Measurements from ENCODE around the gene FAM81A. TPM values are rescaled to one million over a fixed set of nuclear protein-coding genes. Genes with fewer than 3 reads are reported as not detected.

The FAM81A gene
- polyA plus RNA-seq, 2 of the 4 experiments (the other 2 are of a cell fraction): 13.1 to 15.1 TPM

- FAIRE-seq: no peak
- POLR2A ChIA-PET: no interaction called here
- ATAC-seq: no peak
Measured at GRCh38 chr15:59538494-59538893, 100.5 kb downstream of the FAM81A start.

GRCh38 chr15:59539799-59540198 lies 101.8 kb downstream of the FAM81A start:
- Histone ChIP-seq H3K27ac (peak overlapping the region in 1 of 2 experiments; percentile 41; a peak in 3 of 6 replicates), H3K4me2 (peak overlapping the region; percentile 41), H3K4me3 (no peak overlapping the region), H3K9me3 (no peaks in the 10 kb centered on the region), H3K4me1 (peaks cover 15% of the 10 kb centered on the region)
- peak in 1 of 2 experiments; percentile 37; a peak in 1 of 6 replicates for ATAC-seq
- peak in 1 of 2 experiments; percentile 80 for DNase-seq (ENCODE audit: low read depth in 1 of 2, low spot score in 1 of 2)
- 73% methylated on average over 3 of the region's 3 CpGs for WGBS (ENCODE audit: missing lambda C conversion rate)
- TF ChIP-seq ESRRA (IDR thresholded peaks at IDR 0.05; ENCODE audit: borderline replicate concordance, low read length): no peak
- no peak for TF ChIP-seq FOSL2 (IDR thresholded peaks at IDR 0.05)
- TF ChIP-seq FOSL2 (CRISPR knock-in tag; IDR thresholded peaks at IDR 0.05): peak; percentile 62; the same call in 1 of the 2 replicates
- no peak for TF ChIP-seq ZC3H11A (IDR thresholded peaks at IDR 0.05)
- peak; percentile 63 for TF ChIP-seq MAFK (IDR thresholded peaks at IDR 0.05; ENCODE audit: partially characterized antibody)
- TF ChIP-seq RAD21 (conservative IDR thresholded peaks at IDR 0.05 in 1 of 2, IDR thresholded peaks at IDR 0.05 in 1 of 2): no peak
- TF ChIP-seq KDM5A (IDR thresholded peaks at IDR 0.05): no peak
- no peak for TF ChIP-seq GATA3 (IDR thresholded peaks at IDR 0.05; ENCODE audit: borderline replicate concordance)
- TF ChIP-seq SREBF2 (IDR thresholded peaks at IDR 0.05): no peak
- no peak for TF ChIP-seq ATOH8 (CRISPR knock-in tag; IDR thresholded peaks at IDR 0.05; ENCODE audit: low read depth)
- ChIA-PET CTCF (no interaction called here), POLR2A (no interaction called here)
- no peak for FAIRE-seq

More at GRCh38 chr15:59538494-59538893, 100.5 kb downstream of the FAM81A start:
- Histone ChIP-seq H3K27ac (no peak overlapping the region), H3K4me2 (no peak overlapping the region), H3K4me1 (peaks cover 7% of the 10 kb centered on the region; the same call in 2 of the 3 replicates), H3K4me3 (no peak overlapping the region), H3K9me3 (no peaks in the 10 kb centered on the region)
- CTCF ChIA-PET: interaction anchor here (0.6 to 12.0 kb wide), 4 partner anchors 9 to 213 kb away, joined by 4 to 685 read pairs (median 160); partner anchors contain the start of gene GTF2A2
- 87% methylated on average over 3 of the region's 3 CpGs for WGBS (ENCODE audit: missing lambda C conversion rate)
- TF ChIP-seq MAFK (IDR thresholded peaks at IDR 0.05; ENCODE audit: partially characterized antibody) (no peak), FOSL2 (IDR thresholded peaks at IDR 0.05) (no peak), FOSL2 (CRISPR knock-in tag; IDR thresholded peaks at IDR 0.05) (no peak), KDM1A (IDR thresholded peaks at IDR 0.05; ENCODE audit: low read depth) (no peak), FOXS1 (CRISPR knock-in tag; IDR thresholded peaks at IDR 0.05) (no peak), MAX (IDR thresholded peaks at IDR 0.05) (no peak), HDAC2 (IDR thresholded peaks at IDR 0.05) (no peak)
- no peak for DNase-seq (ENCODE audit: low read depth in 1 of 2, low spot score in 1 of 2)

GRCh38 chr15:59540654-59541053 lies 102.7 kb downstream of the FAM81A start:
- ChIA-PET CTCF (interaction anchor here (22.0 kb wide), 1 partner anchor 7 kb away, joined by 312 read pairs; no protein-coding TSS in a partner anchor), POLR2A (no interaction called here)
- TF ChIP-seq FOXS1 (CRISPR knock-in tag; IDR thresholded peaks at IDR 0.05) (no peak), RCOR1 (IDR thresholded peaks at IDR 0.05; ENCODE audit: low read depth, low read length) (no peak), GATA3 (IDR thresholded peaks at IDR 0.05; ENCODE audit: borderline replicate concordance) (no peak), TP53 (CRISPR knock-in tag; IDR thresholded peaks at IDR 0.05) (no peak), MAX (IDR thresholded peaks at IDR 0.05) (no peak), JUNB (IDR thresholded peaks at IDR 0.05) (no peak), KDM5A (IDR thresholded peaks at IDR 0.05) (no peak), ZNF302 (CRISPR knock-in tag; IDR thresholded peaks at IDR 0.05) (no peak), FOSB (CRISPR knock-in tag; IDR thresholded peaks at IDR 0.05) (no peak)
- Histone ChIP-seq H3K9me3 (no peaks in the 10 kb centered on the region), H3K4me3 (no peak overlapping the region), H3K4me1 (peaks cover 15% of the 10 kb centered on the region), H3K27ac (peak overlapping the region in 1 of 2 experiments; percentile 42; a peak in 3 of 6 replicates), H3K4me2 (no peak overlapping the region)
- FAIRE-seq: no peak
- no peak for ATAC-seq
- no peak for DNase-seq (ENCODE audit: low read depth in 1 of 2, low spot score in 1 of 2)
- WGBS (ENCODE audit: missing lambda C conversion rate): 73% methylated on average over 3 of the region's 3 CpGs

GRCh38 chr15:59541750-59542149 lies 103.8 kb downstream of the FAM81A start:
- ATAC-seq (no peak), FAIRE-seq (no peak), DNase-seq (ENCODE audit: low read depth in 1 of 2, low spot score in 1 of 2) (no peak)
- H3K4me1 ChIP-seq: peaks cover 15% of the 10 kb centered on the region
- TF ChIP-seq FOSB (CRISPR knock-in tag; IDR thresholded peaks at IDR 0.05) (no peak), ZFP36 (IDR thresholded peaks at IDR 0.05; ENCODE audit: borderline replicate concordance, partially characterized antibody) (no peak), CHD4 (IDR thresholded peaks at IDR 0.05; ENCODE audit: borderline replicate concordance) (no peak), MAFK (IDR thresholded peaks at IDR 0.05; ENCODE audit: partially characterized antibody) (no peak), FOSL2 (IDR thresholded peaks at IDR 0.05) (no peak), FOSL2 (CRISPR knock-in tag; IDR thresholded peaks at IDR 0.05) (no peak), USF2 (IDR thresholded peaks at IDR 0.05) (0 out of 2 replicates have a peak, but pooled peaks have one; percentile 15)
- ChIA-PET CTCF (interaction anchor here (0.6 to 22.0 kb wide), 8 partner anchors 8 to 569 kb away, joined by 3 to 312 read pairs (median 5); no protein-coding TSS in a partner anchor), POLR2A (no interaction called here)
- no peak overlapping the region for H3K4me3 ChIP-seq
- H3K9me3 ChIP-seq: no peaks in the 10 kb centered on the region
- WGBS (ENCODE audit: missing lambda C conversion rate): 84% methylated on average over 8 of the region's 8 CpGs
- H3K4me2 ChIP-seq: no peak overlapping the region
- H3K27ac ChIP-seq: no peak overlapping the region
